Neural progenitor cell (in vitro differentiated cells): Measurements from ENCODE around the gene CREBRF. TPM values are rescaled to one million over a fixed set of nuclear protein-coding genes. Genes with fewer than 3 reads are reported as not detected.

Experiments used
- DNase-seq: peaks from one replicate; pipeline ENCODE4 v3.0.0-alpha.2; 2016; ENCODE audit warnings: low spot score
- H2AFZ ChIP-seq: fragments of 200-600 bp; sonication (generic); replicated peaks from 2 replicates; pipeline ENCODE4 v1.6.1; 2016; ENCODE audit warnings: antibody characterized with exemption
- H3F3A ChIP-seq: fragments of 200-600 bp; sonication (generic); 2 replicates; pipeline ENCODE4 v1.6.1; 2016; ENCODE audit warnings: antibody characterized with exemption, low read depth
- H3K27ac ChIP-seq: fragments of 200-600 bp; sonication (generic); 2 replicates; pipeline ENCODE4 v1.5.1; 2016; ENCODE audit warnings: mild to moderate bottlenecking
- H3K27me3 ChIP-seq: fragments of 200-600 bp; sonication (generic); 2 replicates; pipeline ENCODE4 v1.6.1; 2016; ENCODE audit warnings: mild to moderate bottlenecking, moderate library complexity
- H3K36me3 ChIP-seq: fragments of 200-600 bp; sonication (generic); 2 replicates; pipeline ENCODE4 v1.5.1; 2016
- H3K4me1 ChIP-seq: fragments of 200-600 bp; sonication (generic); 2 replicates; pipeline ENCODE4 v1.6.1; 2016; ENCODE audit warnings: mixed run types
- H3K4me2 ChIP-seq: fragments of 200-600 bp; sonication (generic); 2 replicates; pipeline ENCODE4 v1.6.1; 2016
- H3K4me3 ChIP-seq: fragments of 200-600 bp; sonication (generic); 2 replicates; pipeline ENCODE4 v1.5.1; 2016
- H3K79me2 ChIP-seq: fragments of 200-600 bp; sonication (generic); 2 replicates; pipeline ENCODE4 v1.6.1; 2016; ENCODE audit warnings: low read depth
- H3K9ac ChIP-seq: fragments of 200-600 bp; sonication (generic); 2 replicates; pipeline ENCODE4 v1.6.1; 2016
- H3K9me3 ChIP-seq: fragments of 200-600 bp; sonication (generic); 2 replicates; pipeline ENCODE4 v1.5.1; 2016; ENCODE audit warnings: low read depth
- H4K20me1 ChIP-seq: fragments of 200-600 bp; sonication (generic); 2 replicates; pipeline ENCODE4 v1.6.1; 2016; ENCODE audit warnings: low read depth
- H3K27ac Mint-ChIP-seq: 3 replicates; pipeline ENCODE4 v1.8.0; 2021; ENCODE audit warnings: mixed read lengths
- H3K27me3 Mint-ChIP-seq: 2 replicates; pipeline ENCODE4 v1.8.0; 2022; ENCODE audit warnings: low read depth, mild to moderate bottlenecking, inconsistent platforms, moderate library complexity, mixed read lengths; ENCODE audit not compliant: insufficient read depth
- H3K36me3 Mint-ChIP-seq: 3 replicates; pipeline ENCODE4 v1.8.0; 2021; ENCODE audit warnings: mixed read lengths
- H3K4me1 Mint-ChIP-seq: 3 replicates; pipeline ENCODE4 v1.8.0; 2021; ENCODE audit warnings: mixed read lengths
- H3K4me3 Mint-ChIP-seq: 3 replicates; pipeline ENCODE4 v1.8.0; 2021; ENCODE audit warnings: mild to moderate bottlenecking, moderate library complexity, mixed read lengths
- H3K9me3 Mint-ChIP-seq: 3 replicates; pipeline ENCODE4 v1.8.0; 2020; ENCODE audit warnings: mixed read lengths
- EZH2 ChIP-seq: fragments of 200-600 bp; sonication (generic); IDR thresholded peaks from 2 replicates; pipeline ENCODE4 v1.6.1; 2017; ENCODE audit warnings: antibody characterized with exemption, mild to moderate bottlenecking, moderate library complexity
- EZH2phosphoT487 ChIP-seq: fragments of 200-600 bp; sonication (generic); IDR thresholded peaks from 2 replicates; pipeline ENCODE4 v1.6.1; 2017; ENCODE audit warnings: antibody characterized with exemption
- total RNA-seq: library from RNA; depleted of rRNA; stranded (reverse); fragments of >200 nt; gene quantifications from 2 replicates; pipeline ENCODE4 v1.2.3, GENCODE V29; 2015; ENCODE audit warnings: low replicate concordance
- TF ChIP-seq, protein P1 (sequence below): fragments of 200-600 bp; sonication (generic); IDR thresholded peaks from 2 replicates; pipeline ENCODE4 v1.5.1; 2017; ENCODE audit warnings: antibody characterized with exemption, mild to moderate bottlenecking

The CREBRF gene
- total RNA-seq, 1 donor from 2014 or later = 14.3 TPM

- H3K4me1 ChIP-seq = no peaks in the 10 kb centered on the region
- H3K27me3 ChIP-seq = no peaks in the 10 kb centered on the region
- no peak overlapping the region for H3K27ac ChIP-seq
- Mint-ChIP-seq H3K36me3 (peaks cover 4% of the 10 kb centered on the region), H3K27ac (no peak overlapping the region), H3K4me1 (no peaks in the 10 kb centered on the region), H3K9me3 (no peaks in the 10 kb centered on the region), H3K4me3 (no peak overlapping the region), H3K27me3 (no peaks in the 10 kb centered on the region)
- no peak overlapping the region for H3K4me2 ChIP-seq
- H3K36me3 ChIP-seq = no peaks in the 10 kb centered on the region
- TF ChIP-seq EZH2phosphoT487 (no peak), EZH2 (no peak)
- TF ChIP-seq, protein P1, sequence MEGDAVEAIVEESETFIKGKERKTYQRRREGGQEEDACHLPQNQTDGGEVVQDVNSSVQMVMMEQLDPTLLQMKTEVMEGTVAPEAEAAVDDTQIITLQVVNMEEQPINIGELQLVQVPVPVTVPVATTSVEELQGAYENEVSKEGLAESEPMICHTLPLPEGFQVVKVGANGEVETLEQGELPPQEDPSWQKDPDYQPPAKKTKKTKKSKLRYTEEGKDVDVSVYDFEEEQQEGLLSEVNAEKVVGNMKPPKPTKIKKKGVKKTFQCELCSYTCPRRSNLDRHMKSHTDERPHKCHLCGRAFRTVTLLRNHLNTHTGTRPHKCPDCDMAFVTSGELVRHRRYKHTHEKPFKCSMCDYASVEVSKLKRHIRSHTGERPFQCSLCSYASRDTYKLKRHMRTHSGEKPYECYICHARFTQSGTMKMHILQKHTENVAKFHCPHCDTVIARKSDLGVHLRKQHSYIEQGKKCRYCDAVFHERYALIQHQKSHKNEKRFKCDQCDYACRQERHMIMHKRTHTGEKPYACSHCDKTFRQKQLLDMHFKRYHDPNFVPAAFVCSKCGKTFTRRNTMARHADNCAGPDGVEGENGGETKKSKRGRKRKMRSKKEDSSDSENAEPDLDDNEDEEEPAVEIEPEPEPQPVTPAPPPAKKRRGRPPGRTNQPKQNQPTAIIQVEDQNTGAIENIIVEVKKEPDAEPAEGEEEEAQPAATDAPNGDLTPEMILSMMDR = no peak
- no peaks in the 10 kb centered on the region for H3F3A ChIP-seq
- H3K9me3 ChIP-seq = no peaks in the 10 kb centered on the region
- H3K79me2 ChIP-seq = no peaks in the 10 kb centered on the region
- no peak overlapping the region for H2AFZ ChIP-seq
- H4K20me1 ChIP-seq = no peaks in the 10 kb centered on the region
- no peak overlapping the region for H3K4me3 ChIP-seq
- no peak for DNase-seq
- no peak overlapping the region for H3K9ac ChIP-seq
Observed at GRCh38 chr5:173108914-173109313, 52.8 kb downstream of the CREBRF start.

GRCh38 chr5:173114536-173114935 is 58.4 kb downstream of the CREBRF start:
- Histone ChIP-seq H3K9me3 (no peaks in the 10 kb centered on the region), H3K79me2 (no peaks in the 10 kb centered on the region), H3K9ac (no peak overlapping the region), H3K36me3 (peaks cover 5% of the 10 kb centered on the region), H3K4me2 (no peak overlapping the region), H3K27me3 (no peaks in the 10 kb centered on the region), H4K20me1 (no peaks in the 10 kb centered on the region), H3K27ac (no peak overlapping the region), H2AFZ (no peak overlapping the region), H3K4me1 (no peaks in the 10 kb centered on the region), H3K4me3 (no peak overlapping the region), H3F3A (no peaks in the 10 kb centered on the region)
- H3K4me3 Mint-ChIP-seq = no peak overlapping the region
- H3K27me3 Mint-ChIP-seq = peaks cover 2% of the 10 kb centered on the region
- DNase-seq = no peak
- H3K9me3 Mint-ChIP-seq = peaks cover 2% of the 10 kb centered on the region
- peaks cover 6% of the 10 kb centered on the region for H3K36me3 Mint-ChIP-seq
- no peaks in the 10 kb centered on the region for H3K4me1 Mint-ChIP-seq
- TF ChIP-seq EZH2 = no peak
- no peak for TF ChIP-seq EZH2phosphoT487
- TF ChIP-seq, protein P1 = no peak
- no peak overlapping the region for H3K27ac Mint-ChIP-seq

DNA sequence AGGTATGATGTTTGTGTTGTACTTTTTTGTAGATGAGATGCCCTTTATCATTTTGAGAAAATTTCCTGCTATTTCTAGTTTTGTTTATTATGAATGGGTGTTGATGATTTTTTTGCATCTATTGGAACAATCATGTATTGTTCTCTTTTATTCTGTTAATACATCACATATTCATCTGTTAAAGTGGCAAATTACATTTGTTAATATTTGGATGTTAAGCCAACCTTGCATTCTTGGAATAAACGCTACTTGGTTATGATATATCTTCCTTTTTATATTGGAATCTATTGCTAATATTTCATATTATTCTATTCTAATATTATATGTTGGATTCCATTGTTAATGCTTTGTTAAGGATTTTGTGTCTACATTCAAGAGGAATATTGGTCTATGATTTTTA is 63.6 kb downstream of the CREBRF start:
- H3K4me3 Mint-ChIP-seq = no peak overlapping the region
- peaks cover 2% of the 10 kb centered on the region for H3K27me3 Mint-ChIP-seq
- no peaks in the 10 kb centered on the region for H3F3A ChIP-seq
- TF ChIP-seq, protein P1 = no peak
- no peak for TF ChIP-seq EZH2
- TF ChIP-seq EZH2phosphoT487 = no peak
- no peak overlapping the region for H3K4me2 ChIP-seq
- DNase-seq = no peak
- H3K4me1 Mint-ChIP-seq = no peaks in the 10 kb centered on the region
- H3K9me3 ChIP-seq = no peaks in the 10 kb centered on the region
- no peak overlapping the region for H2AFZ ChIP-seq
- no peak overlapping the region for H3K9ac ChIP-seq
- H3K36me3 ChIP-seq = peaks cover 6% of the 10 kb centered on the region
- H3K36me3 Mint-ChIP-seq = peaks cover 5% of the 10 kb centered on the region
- no peaks in the 10 kb centered on the region for H3K4me1 ChIP-seq
- no peaks in the 10 kb centered on the region for H3K27me3 ChIP-seq
- no peaks in the 10 kb centered on the region for H3K79me2 ChIP-seq
- no peak overlapping the region for H3K27ac Mint-ChIP-seq
- H4K20me1 ChIP-seq = no peaks in the 10 kb centered on the region
- H3K9me3 Mint-ChIP-seq = peaks cover 4% of the 10 kb centered on the region
- no peak overlapping the region for H3K4me3 ChIP-seq
- H3K27ac ChIP-seq = no peak overlapping the region
